PC-9 (cell line): ENCODE measurements around the gene CIAO2A.

Experiments
- CTCF ChIP-seq: fragments of 200-600 bp; sonication (generic); conservative IDR thresholded peaks from 2 replicates; pipeline ENCODE4 v1.6.1; 2017; ENCODE audit warnings: mixed run types, antibody characterized with exemption, mild to moderate bottlenecking, moderate library complexity
- EZH2 ChIP-seq: fragments of 200-600 bp; sonication (generic); IDR thresholded peaks from 2 replicates; pipeline ENCODE4 v1.8.0; 2017; ENCODE audit warnings: antibody characterized with exemption, low read depth

- TF ChIP-seq CTCF (no peak), EZH2 (no peak)
Measured at GRCh38 chr15:64037116-64037515, 56.5 kb downstream of the CIAO2A start.
